ENCODE measurements around the gene HIVEP1. TPM values are rescaled to one million over a fixed set of nuclear protein-coding genes. Genes with fewer than 3 reads are reported as not detected.

Gene HIVEP1
- total and polyA plus RNA-seq, 2 of the 13 experiments (the other 11 are each of a cell fraction or from before 2014, with no cell fraction given), result 7.4 to 9.9 TPM

DNA sequence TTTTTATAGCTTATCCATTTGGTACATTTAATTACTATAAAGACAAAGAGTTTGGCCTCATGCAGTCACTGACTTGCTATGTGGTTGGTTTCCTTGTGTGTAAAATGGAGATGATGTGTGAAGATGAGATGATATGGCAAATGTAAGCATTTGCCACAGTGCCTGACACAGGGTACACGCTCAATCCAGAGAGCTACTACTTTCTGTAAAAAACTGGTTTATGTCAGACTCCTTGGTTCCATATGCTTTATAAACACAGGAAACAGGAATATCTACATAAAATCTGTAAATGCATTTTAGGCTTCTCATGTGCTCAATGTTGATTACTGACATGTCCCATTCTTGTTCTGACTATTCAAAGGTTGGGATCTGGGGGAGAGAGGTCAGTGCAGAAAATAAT lies 10.4 kb downstream of the HIVEP1 start:
- Histone ChIP-seq H3K4me3 (replicated peaks in 1 of 3; ENCODE audit: insufficient read depth in 1 of 3, low read depth in 2 of 3, low read length in 3 of 3) (no peak overlapping the region), H3K27ac (ENCODE audit: extremely low read length, insufficient read depth, low read length) (no peak overlapping the region), H3K27me3 (ENCODE audit: control insufficient read depth in 1 of 2, insufficient read depth in 2 of 2, low read length in 2 of 2) (no peaks in the 10 kb centered on the region), H3K9me3 (ENCODE audit: low read length) (no peaks in the 10 kb centered on the region), H3K9ac (ENCODE audit: insufficient read depth, low read depth, low read length) (no peak overlapping the region), H2AFZ (ENCODE audit: low read length) (no peak overlapping the region), H3K4me2 (ENCODE audit: low read depth, low read length) (no peak overlapping the region), H3K79me2 (ENCODE audit: insufficient read depth, low read length) (peaks cover 8% of the 10 kb centered on the region), H3K36me3 (replicated peaks in 1 of 2; ENCODE audit: control insufficient read depth in 1 of 2, insufficient read depth in 2 of 2, low read length in 2 of 2) (peaks cover 3 to 7% of the 10 kb centered on the region in 2 experiments), H4K20me1 (ENCODE audit: insufficient read depth, low read length) (no peaks in the 10 kb centered on the region), H3K4me1 (ENCODE audit: insufficient read depth, low read length) (peaks cover 8% of the 10 kb centered on the region; the same call in 1 of the 2 replicates)
- no TSS peak for BruUV-seq (replicated peaks)
- ChIA-PET POLR2A (no interaction called here), CTCF (ENCODE audit: low intra/inter-chr PET ratio, low total read pairs) (no interaction called here)
- ATAC-seq, result no peak
- in situ Hi-C loops (cut with HindIII; ENCODE audit: extremely low pct_ligation_motif_present, low pct_unique_long_range_greater_than_20kb), result no loop called here
- DNase-seq (ENCODE audit: low spot score), result no peak
- TF ChIP-seq ATF7-NPFF (CRISPR knock-in tag; IDR thresholded peaks at IDR 0.05; ENCODE audit: low read depth) (no peak), AKAP8 (CRISPR knock-in tag; IDR thresholded peaks at IDR 0.05) (no peak), ZNF607 (CRISPR knock-in tag; IDR thresholded peaks at IDR 0.05; ENCODE audit: borderline replicate concordance) (no peak), NR2F1 (CRISPR knock-in tag; IDR thresholded peaks at IDR 0.05) (no peak), ZNF431 (CRISPR knock-in tag; IDR thresholded peaks at IDR 0.05; ENCODE audit: borderline replicate concordance, low read depth) (no peak), GATAD2A (CRISPR knock-in tag; IDR thresholded peaks at IDR 0.05) (no peak), ZKSCAN8 (CRISPR knock-in tag; IDR thresholded peaks at IDR 0.05; ENCODE audit: borderline replicate concordance) (no peak), ZNF788 (CRISPR knock-in tag; IDR thresholded peaks at IDR 0.05; ENCODE audit: borderline replicate concordance) (no peak), ZNF207 (IDR thresholded peaks at IDR 0.05; ENCODE audit: borderline replicate concordance) (no peak)
- TF ChIP-seq, protein P1, sequence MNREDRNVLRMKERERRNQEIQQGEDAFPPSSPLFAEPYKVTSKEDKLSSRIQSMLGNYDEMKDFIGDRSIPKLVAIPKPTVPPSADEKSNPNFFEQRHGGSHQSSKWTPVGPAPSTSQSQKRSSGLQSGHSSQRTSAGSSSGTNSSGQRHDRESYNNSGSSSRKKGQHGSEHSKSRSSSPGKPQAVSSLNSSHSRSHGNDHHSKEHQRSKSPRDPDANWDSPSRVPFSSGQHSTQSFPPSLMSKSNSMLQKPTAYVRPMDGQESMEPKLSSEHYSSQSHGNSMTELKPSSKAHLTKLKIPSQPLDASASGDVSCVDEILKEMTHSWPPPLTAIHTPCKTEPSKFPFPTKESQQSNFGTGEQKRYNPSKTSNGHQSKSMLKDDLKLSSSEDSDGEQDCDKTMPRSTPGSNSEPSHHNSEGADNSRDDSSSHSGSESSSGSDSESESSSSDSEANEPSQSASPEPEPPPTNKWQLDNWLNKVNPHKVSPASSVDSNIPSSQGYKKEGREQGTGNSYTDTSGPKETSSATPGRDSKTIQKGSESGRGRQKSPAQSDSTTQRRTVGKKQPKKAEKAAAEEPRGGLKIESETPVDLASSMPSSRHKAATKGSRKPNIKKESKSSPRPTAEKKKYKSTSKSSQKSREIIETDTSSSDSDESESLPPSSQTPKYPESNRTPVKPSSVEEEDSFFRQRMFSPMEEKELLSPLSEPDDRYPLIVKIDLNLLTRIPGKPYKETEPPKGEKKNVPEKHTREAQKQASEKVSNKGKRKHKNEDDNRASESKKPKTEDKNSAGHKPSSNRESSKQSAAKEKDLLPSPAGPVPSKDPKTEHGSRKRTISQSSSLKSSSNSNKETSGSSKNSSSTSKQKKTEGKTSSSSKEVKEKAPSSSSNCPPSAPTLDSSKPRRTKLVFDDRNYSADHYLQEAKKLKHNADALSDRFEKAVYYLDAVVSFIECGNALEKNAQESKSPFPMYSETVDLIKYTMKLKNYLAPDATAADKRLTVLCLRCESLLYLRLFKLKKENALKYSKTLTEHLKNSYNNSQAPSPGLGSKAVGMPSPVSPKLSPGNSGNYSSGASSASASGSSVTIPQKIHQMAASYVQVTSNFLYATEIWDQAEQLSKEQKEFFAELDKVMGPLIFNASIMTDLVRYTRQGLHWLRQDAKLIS (CRISPR knock-in tag; IDR thresholded peaks at IDR 0.05), result no peak
- TF ChIP-seq, protein P2, sequence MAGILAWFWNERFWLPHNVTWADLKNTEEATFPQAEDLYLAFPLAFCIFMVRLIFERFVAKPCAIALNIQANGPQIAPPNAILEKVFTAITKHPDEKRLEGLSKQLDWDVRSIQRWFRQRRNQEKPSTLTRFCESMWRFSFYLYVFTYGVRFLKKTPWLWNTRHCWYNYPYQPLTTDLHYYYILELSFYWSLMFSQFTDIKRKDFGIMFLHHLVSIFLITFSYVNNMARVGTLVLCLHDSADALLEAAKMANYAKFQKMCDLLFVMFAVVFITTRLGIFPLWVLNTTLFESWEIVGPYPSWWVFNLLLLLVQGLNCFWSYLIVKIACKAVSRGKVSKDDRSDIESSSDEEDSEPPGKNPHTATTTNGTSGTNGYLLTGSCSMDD (CRISPR knock-in tag; IDR thresholded peaks at IDR 0.05), result no peak
- TF ChIP-seq, protein P3, sequence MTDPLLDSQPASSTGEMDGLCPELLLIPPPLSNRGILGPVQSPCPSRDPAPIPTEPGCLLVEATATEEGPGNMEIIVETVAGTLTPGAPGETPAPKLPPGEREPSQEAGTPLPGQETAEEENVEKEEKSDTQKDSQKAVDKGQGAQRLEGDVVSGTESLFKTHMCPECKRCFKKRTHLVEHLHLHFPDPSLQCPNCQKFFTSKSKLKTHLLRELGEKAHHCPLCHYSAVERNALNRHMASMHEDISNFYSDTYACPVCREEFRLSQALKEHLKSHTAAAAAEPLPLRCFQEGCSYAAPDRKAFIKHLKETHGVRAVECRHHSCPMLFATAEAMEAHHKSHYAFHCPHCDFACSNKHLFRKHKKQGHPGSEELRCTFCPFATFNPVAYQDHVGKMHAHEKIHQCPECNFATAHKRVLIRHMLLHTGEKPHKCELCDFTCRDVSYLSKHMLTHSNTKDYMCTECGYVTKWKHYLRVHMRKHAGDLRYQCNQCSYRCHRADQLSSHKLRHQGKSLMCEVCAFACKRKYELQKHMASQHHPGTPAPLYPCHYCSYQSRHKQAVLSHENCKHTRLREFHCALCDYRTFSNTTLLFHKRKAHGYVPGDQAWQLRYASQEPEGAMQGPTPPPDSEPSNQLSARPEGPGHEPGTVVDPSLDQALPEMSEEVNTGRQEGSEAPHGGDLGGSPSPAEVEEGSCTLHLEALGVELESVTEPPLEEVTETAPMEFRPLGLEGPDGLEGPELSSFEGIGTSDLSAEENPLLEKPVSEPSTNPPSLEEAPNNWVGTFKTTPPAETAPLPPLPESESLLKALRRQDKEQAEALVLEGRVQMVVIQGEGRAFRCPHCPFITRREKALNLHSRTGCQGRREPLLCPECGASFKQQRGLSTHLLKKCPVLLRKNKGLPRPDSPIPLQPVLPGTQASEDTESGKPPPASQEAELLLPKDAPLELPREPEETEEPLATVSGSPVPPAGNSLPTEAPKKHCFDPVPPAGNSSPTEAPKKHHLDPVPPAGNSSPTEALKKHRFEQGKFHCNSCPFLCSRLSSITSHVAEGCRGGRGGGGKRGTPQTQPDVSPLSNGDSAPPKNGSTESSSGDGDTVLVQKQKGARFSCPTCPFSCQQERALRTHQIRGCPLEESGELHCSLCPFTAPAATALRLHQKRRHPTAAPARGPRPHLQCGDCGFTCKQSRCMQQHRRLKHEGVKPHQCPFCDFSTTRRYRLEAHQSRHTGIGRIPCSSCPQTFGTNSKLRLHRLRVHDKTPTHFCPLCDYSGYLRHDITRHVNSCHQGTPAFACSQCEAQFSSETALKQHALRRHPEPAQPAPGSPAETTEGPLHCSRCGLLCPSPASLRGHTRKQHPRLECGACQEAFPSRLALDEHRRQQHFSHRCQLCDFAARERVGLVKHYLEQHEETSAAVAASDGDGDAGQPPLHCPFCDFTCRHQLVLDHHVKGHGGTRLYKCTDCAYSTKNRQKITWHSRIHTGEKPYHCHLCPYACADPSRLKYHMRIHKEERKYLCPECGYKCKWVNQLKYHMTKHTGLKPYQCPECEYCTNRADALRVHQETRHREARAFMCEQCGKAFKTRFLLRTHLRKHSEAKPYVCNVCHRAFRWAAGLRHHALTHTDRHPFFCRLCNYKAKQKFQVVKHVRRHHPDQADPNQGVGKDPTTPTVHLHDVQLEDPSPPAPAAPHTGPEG (CRISPR knock-in tag; IDR thresholded peaks at IDR 0.05), result no peak
- FAIRE-seq, result no peak
- WGBS (ENCODE audit: low lambda C conversion rate), result 100% methylated on average over 1 of the region's 1 CpG
- intact Hi-C loops (cut with micrococcal nuclease; ENCODE audit: unreplicated experiment), result no loop called here

Data from HepG2 (cell line).